PFSK-1 (cell line): ENCODE measurements around the gene THAP10.

ENCODE experiments used
- FOXP2 ChIP-seq: optimal IDR thresholded peaks from 2 replicates; pipeline ENCODE3; 2011; ENCODE audit warnings: borderline replicate concordance, control low read depth, inconsistent platforms; ENCODE audit not compliant: insufficient read depth; ENCODE audit errors: extremely low read length, extremely low read depth
- POLR2AphosphoS5 ChIP-seq: IDR thresholded peaks from 2 replicates; pipeline ENCODE4 v1.6.1; 2012; ENCODE audit warnings: low read depth, mild to moderate bottlenecking, control low read depth, low read length, moderate library complexity
- SIN3A ChIP-seq: IDR thresholded peaks from 2 replicates; pipeline ENCODE4 v1.6.1; 2012; ENCODE audit warnings: mild to moderate bottlenecking, low read length, moderate library complexity, borderline replicate concordance; ENCODE audit not compliant: insufficient read depth
- TAF1 ChIP-seq: IDR thresholded peaks from 2 replicates; pipeline ENCODE4 v1.6.1; 2012; ENCODE audit warnings: low read length, control low read depth, borderline replicate concordance; ENCODE audit not compliant: insufficient read depth
- TF ChIP-seq, protein P1 (sequence below), 2 experiments: IDR thresholded peaks; 2 replicates each; pipeline versions ENCODE4 v1.6.1 to v1.8.0; 2011 to 2012; ENCODE audit warnings: low read depth in 2 of 2, low read length in 2 of 2, control low read depth in 1 of 2, inconsistent platforms in 1 of 2, mild to moderate bottlenecking in 1 of 2, moderate library complexity in 1 of 2; ENCODE audit not compliant: insufficient read depth in 1 of 2

The THAP10 gene

GRCh38 chr15:70920981-70921696, 28.9 kb upstream of the THAP10 start:
- TF ChIP-seq TAF1 (no peak), POLR2AphosphoS5 (no peak), SIN3A (no peak), FOXP2 (no peak)
- TF ChIP-seq, protein P1, sequence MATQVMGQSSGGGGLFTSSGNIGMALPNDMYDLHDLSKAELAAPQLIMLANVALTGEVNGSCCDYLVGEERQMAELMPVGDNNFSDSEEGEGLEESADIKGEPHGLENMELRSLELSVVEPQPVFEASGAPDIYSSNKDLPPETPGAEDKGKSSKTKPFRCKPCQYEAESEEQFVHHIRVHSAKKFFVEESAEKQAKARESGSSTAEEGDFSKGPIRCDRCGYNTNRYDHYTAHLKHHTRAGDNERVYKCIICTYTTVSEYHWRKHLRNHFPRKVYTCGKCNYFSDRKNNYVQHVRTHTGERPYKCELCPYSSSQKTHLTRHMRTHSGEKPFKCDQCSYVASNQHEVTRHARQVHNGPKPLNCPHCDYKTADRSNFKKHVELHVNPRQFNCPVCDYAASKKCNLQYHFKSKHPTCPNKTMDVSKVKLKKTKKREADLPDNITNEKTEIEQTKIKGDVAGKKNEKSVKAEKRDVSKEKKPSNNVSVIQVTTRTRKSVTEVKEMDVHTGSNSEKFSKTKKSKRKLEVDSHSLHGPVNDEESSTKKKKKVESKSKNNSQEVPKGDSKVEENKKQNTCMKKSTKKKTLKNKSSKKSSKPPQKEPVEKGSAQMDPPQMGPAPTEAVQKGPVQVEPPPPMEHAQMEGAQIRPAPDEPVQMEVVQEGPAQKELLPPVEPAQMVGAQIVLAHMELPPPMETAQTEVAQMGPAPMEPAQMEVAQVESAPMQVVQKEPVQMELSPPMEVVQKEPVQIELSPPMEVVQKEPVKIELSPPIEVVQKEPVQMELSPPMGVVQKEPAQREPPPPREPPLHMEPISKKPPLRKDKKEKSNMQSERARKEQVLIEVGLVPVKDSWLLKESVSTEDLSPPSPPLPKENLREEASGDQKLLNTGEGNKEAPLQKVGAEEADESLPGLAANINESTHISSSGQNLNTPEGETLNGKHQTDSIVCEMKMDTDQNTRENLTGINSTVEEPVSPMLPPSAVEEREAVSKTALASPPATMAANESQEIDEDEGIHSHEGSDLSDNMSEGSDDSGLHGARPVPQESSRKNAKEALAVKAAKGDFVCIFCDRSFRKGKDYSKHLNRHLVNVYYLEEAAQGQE (IDR thresholded peaks at IDR 0.05; ENCODE audit: insufficient read depth in 1 of 2, low read depth in 2 of 2, low read length in 2 of 2) = no peak

- TF ChIP-seq FOXP2 (no peak), POLR2AphosphoS5 (no peak), SIN3A (no peak), TAF1 (no peak)
- TF ChIP-seq, protein P1 (IDR thresholded peaks at IDR 0.05; ENCODE audit: insufficient read depth in 1 of 2, low read depth in 2 of 2, low read length in 2 of 2) = no peak
Measured at GRCh38 chr15:70917955-70918354, 25.7 kb upstream of the THAP10 start.

DNA sequence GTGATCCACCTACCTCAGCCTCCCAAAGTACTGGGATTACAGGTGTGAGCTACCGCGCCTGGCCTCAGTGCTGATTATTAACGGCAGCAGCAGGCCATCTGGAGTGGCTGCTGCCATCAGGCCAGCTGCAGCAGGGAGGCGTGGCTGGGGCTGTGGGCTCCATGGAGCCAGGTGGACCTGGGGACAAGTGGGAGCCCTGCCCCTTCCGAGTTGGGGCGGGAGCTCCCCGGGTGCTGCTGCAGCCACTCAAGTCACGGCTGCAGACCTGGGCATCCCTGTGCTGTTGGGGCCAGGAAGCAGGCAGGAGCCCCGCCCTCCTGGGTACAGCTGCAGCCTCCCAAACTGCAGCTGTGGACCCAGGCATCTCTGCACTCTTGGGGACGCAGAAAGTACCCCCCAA, 24.3 kb upstream of the THAP10 start:
- TF ChIP-seq POLR2AphosphoS5 = no peak
- no peak for TF ChIP-seq FOXP2
- TF ChIP-seq, protein P1 (IDR thresholded peaks at IDR 0.05; ENCODE audit: insufficient read depth in 1 of 2, low read depth in 2 of 2, low read length in 2 of 2) = no peak
- TF ChIP-seq TAF1 = no peak
- TF ChIP-seq SIN3A = no peak

- TF ChIP-seq SIN3A (no peak), FOXP2 (no peak), POLR2AphosphoS5 (no peak), TAF1 (no peak)
- TF ChIP-seq, protein P1 (IDR thresholded peaks at IDR 0.05; ENCODE audit: insufficient read depth in 1 of 2, low read depth in 2 of 2, low read length in 2 of 2) = no peak
Measured at GRCh38 chr15:70912187-70912586, 20.0 kb upstream of the THAP10 start.

GRCh38 chr15:70910958-70911357, 18.7 kb upstream of the THAP10 start:
- TF ChIP-seq POLR2AphosphoS5 = no peak
- TF ChIP-seq, protein P1 (IDR thresholded peaks at IDR 0.05; ENCODE audit: insufficient read depth in 1 of 2, low read depth in 2 of 2, low read length in 2 of 2) = no peak
